Measurements from ENCODE around the gene A3GALT2.

- TF ChIP-seq CTCF (IDR thresholded peaks at IDR 0.05) (no peak), POLR2AphosphoS5 (IDR thresholded peaks at IDR 0.05) (no peak), POLR2A (IDR thresholded peaks at IDR 0.05) (no peak), EP300 (IDR thresholded peaks at IDR 0.05; ENCODE audit: low read depth) (no peak)
Observed at GRCh38 chr1:33361532-33362235, 40.8 kb upstream of the A3GALT2 start.

Measured in transverse colon (tissue), 4 donors.